Measurements from ENCODE around the gene CSPG4.
A peak's percentile ranks its signal among the peaks of the same experiment; 100 is the strongest.

Gene CSPG4

DNA sequence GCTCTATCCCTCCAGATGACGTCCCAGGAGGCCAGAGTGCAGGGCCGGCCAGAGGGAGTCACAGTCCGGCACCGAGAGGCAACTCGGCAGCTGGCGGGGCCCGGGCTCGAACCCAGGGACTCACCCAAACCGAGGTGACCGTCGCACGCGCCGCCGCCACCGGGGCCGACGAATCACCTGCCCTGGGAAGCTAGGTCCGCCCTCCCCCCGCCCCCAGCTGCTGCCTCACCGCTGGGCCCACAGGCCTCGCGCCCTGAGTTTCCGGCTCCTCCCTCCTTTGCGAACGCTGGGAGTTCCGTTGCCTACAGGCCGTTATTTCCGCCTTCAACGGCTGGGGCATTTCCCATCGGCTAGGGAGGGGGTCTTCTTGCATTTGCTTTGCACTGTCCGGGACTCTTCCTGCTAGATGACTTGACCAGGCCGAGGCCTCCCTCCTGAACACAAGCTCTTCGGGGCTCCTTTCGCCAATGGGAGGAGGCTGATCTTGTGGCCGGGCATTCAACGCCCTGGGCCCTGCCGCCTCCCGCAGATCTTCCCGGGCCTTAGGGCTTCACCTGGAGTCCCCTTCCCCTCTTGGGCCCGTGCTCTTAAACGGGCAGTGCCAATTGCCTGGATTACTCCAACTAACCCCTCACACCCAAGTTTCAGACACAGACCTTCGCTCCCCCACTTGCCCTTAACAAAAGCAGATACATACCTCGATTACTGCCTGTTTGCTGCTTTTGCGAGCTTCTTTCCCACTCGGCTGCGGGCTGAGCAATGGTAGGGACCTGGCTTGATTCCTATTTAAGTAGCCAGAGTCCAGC is 86.9 kb downstream of the CSPG4 start, which contains the start of gene SNUPN:
SNUPN (minus strand) TSS at position 184 of the 806 bp plus-strand sequence. CDS start 4,674 bp downstream, outside the sequence.
- DNase-seq (ENCODE audit: low read depth), result peak; percentile 82
- peak within 1 kb of the TSS; percentile 87 for H3K4me3 ChIP-seq (ENCODE audit: low read depth, low read length)
- TF ChIP-seq, protein P1, sequence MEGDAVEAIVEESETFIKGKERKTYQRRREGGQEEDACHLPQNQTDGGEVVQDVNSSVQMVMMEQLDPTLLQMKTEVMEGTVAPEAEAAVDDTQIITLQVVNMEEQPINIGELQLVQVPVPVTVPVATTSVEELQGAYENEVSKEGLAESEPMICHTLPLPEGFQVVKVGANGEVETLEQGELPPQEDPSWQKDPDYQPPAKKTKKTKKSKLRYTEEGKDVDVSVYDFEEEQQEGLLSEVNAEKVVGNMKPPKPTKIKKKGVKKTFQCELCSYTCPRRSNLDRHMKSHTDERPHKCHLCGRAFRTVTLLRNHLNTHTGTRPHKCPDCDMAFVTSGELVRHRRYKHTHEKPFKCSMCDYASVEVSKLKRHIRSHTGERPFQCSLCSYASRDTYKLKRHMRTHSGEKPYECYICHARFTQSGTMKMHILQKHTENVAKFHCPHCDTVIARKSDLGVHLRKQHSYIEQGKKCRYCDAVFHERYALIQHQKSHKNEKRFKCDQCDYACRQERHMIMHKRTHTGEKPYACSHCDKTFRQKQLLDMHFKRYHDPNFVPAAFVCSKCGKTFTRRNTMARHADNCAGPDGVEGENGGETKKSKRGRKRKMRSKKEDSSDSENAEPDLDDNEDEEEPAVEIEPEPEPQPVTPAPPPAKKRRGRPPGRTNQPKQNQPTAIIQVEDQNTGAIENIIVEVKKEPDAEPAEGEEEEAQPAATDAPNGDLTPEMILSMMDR (IDR thresholded peaks at IDR 0.05; ENCODE audit: low read depth, low read length, missing control alignments), result no peak

All from GM12864 (cell line).